ENCODE results near the gene NANOS3.

Gene NANOS3

GRCh38 chr19:13876834-13877233 lies at the start of gene NANOS3:
NANOS3 (plus strand) TSS chr19:13877134; CDS start chr19:13877249, 115 bp downstream.
- DNase-seq, result no peak

GRCh38 chr19:13827656-13828055 lies 49.3 kb upstream of the NANOS3 start:
- DNase-seq, result no peak

- DNase-seq, result no peak
Measured at GRCh38 chr19:13830114-13830740, 46.7 kb upstream of the NANOS3 start.

GRCh38 chr19:13830741-13831536 lies 46.0 kb upstream of the NANOS3 start:
- no peak for DNase-seq

- DNase-seq, result no peak
Measured at GRCh38 chr19:13831537-13832467, 45.1 kb upstream of the NANOS3 start.

- peak; percentile 82 for DNase-seq
Measured at GRCh38 chr19:13833330-13834243, 43.3 kb upstream of the NANOS3 start.

- no peak for DNase-seq
Measured at GRCh38 chr19:13834244-13835069, 42.5 kb upstream of the NANOS3 start.

- DNase-seq, result no peak
Measured at GRCh38 chr19:13835791-13836723, 40.9 kb upstream of the NANOS3 start.

GRCh38 chr19:13838435-13839129 lies 38.4 kb upstream of the NANOS3 start:
- DNase-seq, result no peak

GRCh38 chr19:13839130-13839937 lies 37.6 kb upstream of the NANOS3 start:
- DNase-seq, result no peak

GRCh38 chr19:13839938-13840304 lies 37.0 kb upstream of the NANOS3 start:
- DNase-seq, result no peak

GRCh38 chr19:13840305-13841085 lies 36.4 kb upstream of the NANOS3 start:
- DNase-seq, result no peak

GRCh38 chr19:13841086-13841961 lies 35.6 kb upstream of the NANOS3 start:
- DNase-seq, result no peak

GRCh38 chr19:13841962-13842290 lies 35.0 kb upstream of the NANOS3 start:
- DNase-seq, result no peak

GRCh38 chr19:13842291-13843103 lies 34.4 kb upstream of the NANOS3 start:
- DNase-seq, result no peak
